ENCODE results near the gene CCDC66.

The CCDC66 gene

DNA sequence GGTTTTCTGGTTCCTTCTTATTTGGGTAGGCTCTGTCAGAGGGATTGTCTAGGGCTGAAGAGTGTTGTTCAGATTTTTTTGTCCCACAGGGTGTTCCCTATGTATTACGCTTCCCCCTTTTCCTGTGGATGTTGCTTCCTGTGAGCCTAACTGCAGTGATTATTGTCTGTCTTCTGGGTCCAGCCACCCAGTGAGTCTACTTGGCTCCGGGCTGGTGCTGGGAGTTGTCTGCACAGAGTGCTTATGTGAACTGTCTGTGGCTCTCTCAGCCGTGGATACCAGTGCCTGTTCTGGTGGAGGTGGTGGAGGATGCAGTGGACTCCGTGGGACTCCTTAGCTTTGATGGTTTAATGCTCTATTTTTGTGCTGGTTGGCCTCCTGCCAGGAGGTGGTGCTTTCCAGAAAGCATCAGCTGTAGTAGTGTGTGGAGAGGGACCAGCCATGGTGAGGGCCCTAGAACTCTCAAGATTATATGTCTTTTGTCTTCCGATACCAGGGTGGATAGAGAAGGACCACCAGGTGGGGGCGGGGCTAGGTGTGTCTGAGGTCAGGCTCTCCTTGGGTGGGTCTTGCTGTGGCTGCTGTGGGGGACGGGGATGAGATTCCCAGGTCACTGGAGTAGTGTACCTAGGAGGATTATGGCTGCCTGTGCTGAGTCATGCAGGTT, 53.8 kb downstream of the CCDC66 start:
- TF ChIP-seq, protein P1, sequence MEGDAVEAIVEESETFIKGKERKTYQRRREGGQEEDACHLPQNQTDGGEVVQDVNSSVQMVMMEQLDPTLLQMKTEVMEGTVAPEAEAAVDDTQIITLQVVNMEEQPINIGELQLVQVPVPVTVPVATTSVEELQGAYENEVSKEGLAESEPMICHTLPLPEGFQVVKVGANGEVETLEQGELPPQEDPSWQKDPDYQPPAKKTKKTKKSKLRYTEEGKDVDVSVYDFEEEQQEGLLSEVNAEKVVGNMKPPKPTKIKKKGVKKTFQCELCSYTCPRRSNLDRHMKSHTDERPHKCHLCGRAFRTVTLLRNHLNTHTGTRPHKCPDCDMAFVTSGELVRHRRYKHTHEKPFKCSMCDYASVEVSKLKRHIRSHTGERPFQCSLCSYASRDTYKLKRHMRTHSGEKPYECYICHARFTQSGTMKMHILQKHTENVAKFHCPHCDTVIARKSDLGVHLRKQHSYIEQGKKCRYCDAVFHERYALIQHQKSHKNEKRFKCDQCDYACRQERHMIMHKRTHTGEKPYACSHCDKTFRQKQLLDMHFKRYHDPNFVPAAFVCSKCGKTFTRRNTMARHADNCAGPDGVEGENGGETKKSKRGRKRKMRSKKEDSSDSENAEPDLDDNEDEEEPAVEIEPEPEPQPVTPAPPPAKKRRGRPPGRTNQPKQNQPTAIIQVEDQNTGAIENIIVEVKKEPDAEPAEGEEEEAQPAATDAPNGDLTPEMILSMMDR (IDR thresholded peaks at IDR 0.05; ENCODE audit: extremely low read depth, missing control alignments), result no peak

DNA sequence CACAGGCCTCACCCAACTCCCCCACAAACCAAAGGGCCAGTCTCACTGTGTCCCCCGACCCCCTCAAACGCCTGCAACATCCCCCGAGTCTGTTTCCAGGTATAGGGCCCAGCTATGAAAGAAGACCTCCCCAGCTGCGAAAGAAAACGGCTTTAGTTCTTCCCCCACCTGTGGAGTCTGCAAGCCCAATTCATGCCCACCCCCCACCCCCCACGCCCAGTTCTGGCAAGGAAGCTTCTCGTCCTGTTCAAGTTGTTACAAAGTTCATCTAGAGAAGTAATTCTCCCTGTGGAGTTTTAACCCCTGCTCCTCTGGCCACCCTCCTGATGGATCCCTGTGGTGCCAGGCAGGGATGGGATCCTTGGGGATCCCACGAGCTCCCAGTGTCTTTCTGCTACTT, 54.4 kb downstream of the CCDC66 start:
- DNase-seq (ENCODE audit: low spot score), result no peak
- TF ChIP-seq, protein P1 (IDR thresholded peaks at IDR 0.05; ENCODE audit: extremely low read depth, missing control alignments), result no peak

More for the DNA sequence above, 53.8 kb downstream of the CCDC66 start:
- DNase-seq (ENCODE audit: low spot score), result no peak

DNA sequence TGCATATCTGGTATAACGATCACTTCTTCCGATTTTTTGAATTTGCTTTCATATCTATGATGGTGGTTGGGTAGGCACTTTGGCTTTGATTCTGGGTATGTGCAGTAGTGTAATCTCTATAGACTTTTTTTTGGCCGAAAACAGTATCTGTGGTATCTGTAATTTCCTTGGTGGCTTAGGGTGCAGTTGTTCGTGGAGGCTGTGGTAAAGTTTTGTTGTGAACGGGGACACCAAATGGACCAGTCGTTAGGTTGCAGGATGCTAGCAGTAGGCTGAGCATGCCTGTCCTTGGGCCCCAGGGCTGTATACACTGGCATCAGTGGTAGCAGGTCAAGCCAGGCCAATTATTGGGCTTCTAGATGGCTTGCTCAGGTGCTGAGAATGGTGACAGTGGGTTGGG, 55.2 kb downstream of the CCDC66 start:
- TF ChIP-seq, protein P1 (IDR thresholded peaks at IDR 0.05; ENCODE audit: extremely low read depth, missing control alignments), result no peak

DNA sequence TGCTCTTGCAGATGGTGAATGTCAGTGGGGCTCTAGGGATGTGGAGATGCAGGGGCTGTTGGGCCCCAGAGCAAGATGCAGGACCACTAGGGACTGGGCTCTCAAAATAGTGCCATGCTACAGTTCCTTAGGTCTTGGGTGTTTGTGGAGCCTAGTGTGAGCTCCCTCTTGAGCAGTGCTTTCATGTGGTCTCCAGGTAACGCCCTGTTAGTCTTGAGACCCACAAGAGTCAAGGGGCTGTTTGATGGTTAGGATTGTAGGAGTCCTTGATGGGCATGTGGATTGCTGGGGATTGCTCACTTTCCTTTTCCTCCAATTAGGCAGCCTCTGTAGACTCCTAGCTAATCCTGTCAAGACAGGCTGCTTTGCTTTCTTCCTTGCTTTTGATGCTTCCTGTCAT, 56.0 kb downstream of the CCDC66 start:
- TF ChIP-seq, protein P1 (IDR thresholded peaks at IDR 0.05; ENCODE audit: extremely low read depth, missing control alignments), result no peak
- no peak for DNase-seq (ENCODE audit: low spot score)

More for the DNA sequence above, 55.2 kb downstream of the CCDC66 start:
- DNase-seq (ENCODE audit: low spot score), result no peak

DNA sequence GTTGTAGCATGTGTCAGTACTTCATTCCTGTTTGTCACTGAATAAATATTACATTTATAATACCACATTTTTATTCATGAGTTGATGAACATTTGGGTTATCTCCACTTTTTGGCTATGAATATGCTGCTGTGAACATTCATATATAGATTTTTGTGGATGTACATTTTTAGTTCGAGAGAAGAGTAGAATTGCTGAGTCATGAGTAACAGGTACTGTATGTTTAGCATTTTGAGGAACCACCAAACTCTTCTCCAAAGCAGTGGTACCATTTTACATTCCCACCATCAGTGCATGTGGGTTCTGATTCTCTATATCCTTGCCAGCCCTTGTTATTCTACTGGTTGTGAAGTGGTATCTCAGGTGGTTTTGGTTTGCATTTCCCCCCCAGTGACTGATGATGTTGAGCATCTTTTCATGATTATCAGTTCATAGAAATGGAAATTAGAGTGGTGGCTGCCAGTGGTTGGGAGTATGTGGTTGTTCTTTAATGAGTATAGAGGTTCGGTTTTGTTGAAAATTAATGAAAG, 59.6 kb downstream of the CCDC66 start:
- DNase-seq (ENCODE audit: low spot score), result no peak
- TF ChIP-seq, protein P1 (IDR thresholded peaks at IDR 0.05; ENCODE audit: extremely low read depth, missing control alignments), result no peak

DNA sequence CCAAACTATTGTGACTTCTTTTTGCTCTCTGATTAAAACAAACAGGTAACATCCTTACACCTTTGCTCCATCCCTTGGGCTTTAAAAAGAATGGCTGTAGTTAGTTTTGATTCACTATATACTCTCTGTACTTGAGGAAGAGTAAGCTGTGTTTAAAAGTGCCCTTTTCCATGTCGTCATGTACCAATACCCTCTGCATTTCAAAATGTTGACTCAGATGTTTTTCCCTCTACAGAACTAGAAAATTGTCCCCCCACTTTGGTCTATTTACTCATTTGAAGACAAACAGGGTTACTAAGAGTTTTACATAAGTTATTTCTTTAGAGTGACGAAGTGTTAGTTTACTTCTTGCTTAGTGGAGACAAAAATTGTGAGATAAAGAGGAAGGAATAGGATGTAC, 63.4 kb downstream of the CCDC66 start:
- TF ChIP-seq, protein P1 (IDR thresholded peaks at IDR 0.05; ENCODE audit: extremely low read depth, missing control alignments), result no peak

DNA sequence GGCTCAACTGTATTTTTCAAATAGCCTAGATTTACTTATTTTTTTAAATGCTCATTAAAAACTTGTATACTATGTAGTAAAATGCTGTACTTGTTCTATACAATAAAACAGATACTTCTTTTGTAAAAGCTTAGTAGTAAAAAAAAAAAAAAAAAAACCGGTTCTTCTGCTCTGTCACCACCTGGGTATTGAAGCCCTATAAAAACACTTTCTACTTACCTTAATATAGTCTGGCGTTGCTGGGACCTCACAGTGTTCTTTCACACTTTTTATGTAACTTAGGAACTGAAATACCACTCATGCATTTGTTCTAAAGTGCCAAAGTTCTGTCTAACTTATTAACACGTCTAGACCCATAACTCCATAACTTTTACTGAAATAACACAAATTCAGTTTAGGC, 64.7 kb downstream of the CCDC66 start:
- TF ChIP-seq, protein P1 (IDR thresholded peaks at IDR 0.05; ENCODE audit: extremely low read depth, missing control alignments), result no peak
- no peak for DNase-seq (ENCODE audit: low spot score)

More for the DNA sequence above, 63.4 kb downstream of the CCDC66 start:
- DNase-seq (ENCODE audit: low spot score), result no peak

All from GM20000 (cell line).